Lower leg skin (tissue), 4 donors: ENCODE measurements around the gene HOMEZ. TPM values are rescaled to one million over a fixed set of nuclear protein-coding genes. Genes with fewer than 3 reads are reported as not detected.

ENCODE experiments used
- DNase-seq, 2 donors: peaks; one replicate each; pipeline ENCODE4 v3.0.0-alpha.2; 2019; ENCODE audit warnings: low spot score in 2 of 2
- H3K4me3 ChIP-seq: fragments of 200-600 bp; sonication (generic); 2 replicates; pipeline ENCODE4 v1.5.1; 2017; ENCODE audit warnings: mild to moderate bottlenecking, low read depth; ENCODE audit not compliant: poor library complexity, severe bottlenecking
- POLR2A ChIP-seq, 2 donors: fragments of 450-650 bp; IDR thresholded peaks; one replicate each; pipeline ENCODE4 v1.6.1; 2016 to 2017; ENCODE audit warnings: antibody characterized with exemption in 2 of 2, mild to moderate bottlenecking in 1 of 2, moderate library complexity in 1 of 2
- WGBS, 2 donors: methylation state at CpG; one replicate each; pipeline ENCODE4 v1.1.5; 2018; 5-methylcytosine and 5-hydroxymethylcytosine counted together
- intact Hi-C: fragments of 100-400 bp; cut with DNase I; formaldehyde crosslinking; loops from one replicate; pipeline ENCODE4 v1.15.0; 2023; ENCODE audit warnings: low total_unique reads
- total RNA-seq, 4 donors: library from RNA; depleted of rRNA; stranded (reverse); fragments of >200 nt; gene quantifications; one replicate each; pipeline ENCODE4 v1.1.0, GENCODE V29; 2016
- TF ChIP-seq, protein P1 (sequence below), 3 donors: fragments of 450-650 bp; IDR thresholded peaks; one replicate each; pipeline ENCODE4 v1.5.1; 2016; ENCODE audit warnings: antibody characterized with exemption in 3 of 3, mild to moderate bottlenecking in 3 of 3, moderate library complexity in 2 of 3

HOMEZ gene
- total RNA-seq, 4 donors from 2014 or later, result 5.3 to 9.7 (median 8.5) TPM

DNA sequence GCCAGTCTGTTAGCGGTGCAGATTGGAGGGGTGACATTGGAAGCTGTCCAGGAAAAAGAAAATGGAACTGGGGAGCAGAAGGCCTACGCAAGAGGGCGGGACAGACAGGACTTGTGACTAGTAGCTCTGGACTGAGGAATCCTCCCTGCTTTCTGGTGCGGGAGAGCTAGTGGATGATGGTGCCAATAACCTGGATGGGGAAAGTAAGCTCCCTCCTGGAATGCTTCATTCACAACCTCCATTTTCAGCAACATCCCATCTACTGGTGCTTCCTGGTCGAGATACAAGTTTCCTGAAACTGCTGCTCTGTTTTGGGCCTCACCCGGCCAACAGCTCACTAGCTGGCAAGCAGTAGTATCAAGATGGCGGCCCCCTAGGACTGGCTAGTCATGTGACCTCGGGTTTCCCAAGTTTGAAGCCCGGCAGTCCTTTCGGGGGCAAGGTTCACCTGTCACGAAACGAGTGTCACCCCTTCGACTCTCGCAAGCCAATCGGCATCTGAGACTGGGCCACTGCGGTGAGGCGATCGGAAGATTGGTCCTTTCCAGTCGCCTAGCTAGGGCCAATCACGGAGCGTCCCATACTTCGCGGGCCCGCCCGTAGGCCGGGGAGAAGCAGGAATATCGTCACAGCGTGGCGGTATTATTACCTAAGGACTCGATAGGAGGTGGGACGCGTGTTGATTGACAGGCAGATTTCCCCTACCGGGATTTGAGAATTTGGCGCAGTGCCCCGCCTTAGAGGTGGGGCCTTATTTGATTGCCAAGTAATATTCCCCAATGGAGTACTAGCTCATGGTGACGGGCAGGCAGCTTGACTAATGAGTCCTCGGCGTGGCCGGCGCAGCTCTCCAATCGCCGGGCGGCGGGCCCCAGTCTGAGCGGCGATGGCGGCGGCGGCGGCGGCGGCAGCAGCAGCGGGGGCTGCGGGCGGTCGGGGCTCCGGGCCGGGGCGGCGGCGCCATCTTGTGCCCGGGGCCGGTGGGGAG is 34.9 kb upstream of the HOMEZ start, which contains the start of gene PABPN1:
Gene PABPN1 (plus strand): TSS at position 874 of the 988 bp plus-strand sequence. CDS start 13 bp downstream, at position 887.
- intact Hi-C loops, result loop anchor here (10.0 kb wide), 1 partner anchor 154 kb away; no protein-coding TSS in a partner anchor
- TF ChIP-seq, protein P1, sequence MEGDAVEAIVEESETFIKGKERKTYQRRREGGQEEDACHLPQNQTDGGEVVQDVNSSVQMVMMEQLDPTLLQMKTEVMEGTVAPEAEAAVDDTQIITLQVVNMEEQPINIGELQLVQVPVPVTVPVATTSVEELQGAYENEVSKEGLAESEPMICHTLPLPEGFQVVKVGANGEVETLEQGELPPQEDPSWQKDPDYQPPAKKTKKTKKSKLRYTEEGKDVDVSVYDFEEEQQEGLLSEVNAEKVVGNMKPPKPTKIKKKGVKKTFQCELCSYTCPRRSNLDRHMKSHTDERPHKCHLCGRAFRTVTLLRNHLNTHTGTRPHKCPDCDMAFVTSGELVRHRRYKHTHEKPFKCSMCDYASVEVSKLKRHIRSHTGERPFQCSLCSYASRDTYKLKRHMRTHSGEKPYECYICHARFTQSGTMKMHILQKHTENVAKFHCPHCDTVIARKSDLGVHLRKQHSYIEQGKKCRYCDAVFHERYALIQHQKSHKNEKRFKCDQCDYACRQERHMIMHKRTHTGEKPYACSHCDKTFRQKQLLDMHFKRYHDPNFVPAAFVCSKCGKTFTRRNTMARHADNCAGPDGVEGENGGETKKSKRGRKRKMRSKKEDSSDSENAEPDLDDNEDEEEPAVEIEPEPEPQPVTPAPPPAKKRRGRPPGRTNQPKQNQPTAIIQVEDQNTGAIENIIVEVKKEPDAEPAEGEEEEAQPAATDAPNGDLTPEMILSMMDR (IDR thresholded peaks at IDR 0.05), result no peak
- no peak for TF ChIP-seq POLR2A (IDR thresholded peaks at IDR 0.05)
- H3K4me3 ChIP-seq, result peak within 1 kb of the TSS; percentile 67
- WGBS, 2 donors, result 4 to 5% methylated on average over 40 to 50 of the region's 63 CpGs
- DNase-seq, result peak; percentile 100

DNA sequence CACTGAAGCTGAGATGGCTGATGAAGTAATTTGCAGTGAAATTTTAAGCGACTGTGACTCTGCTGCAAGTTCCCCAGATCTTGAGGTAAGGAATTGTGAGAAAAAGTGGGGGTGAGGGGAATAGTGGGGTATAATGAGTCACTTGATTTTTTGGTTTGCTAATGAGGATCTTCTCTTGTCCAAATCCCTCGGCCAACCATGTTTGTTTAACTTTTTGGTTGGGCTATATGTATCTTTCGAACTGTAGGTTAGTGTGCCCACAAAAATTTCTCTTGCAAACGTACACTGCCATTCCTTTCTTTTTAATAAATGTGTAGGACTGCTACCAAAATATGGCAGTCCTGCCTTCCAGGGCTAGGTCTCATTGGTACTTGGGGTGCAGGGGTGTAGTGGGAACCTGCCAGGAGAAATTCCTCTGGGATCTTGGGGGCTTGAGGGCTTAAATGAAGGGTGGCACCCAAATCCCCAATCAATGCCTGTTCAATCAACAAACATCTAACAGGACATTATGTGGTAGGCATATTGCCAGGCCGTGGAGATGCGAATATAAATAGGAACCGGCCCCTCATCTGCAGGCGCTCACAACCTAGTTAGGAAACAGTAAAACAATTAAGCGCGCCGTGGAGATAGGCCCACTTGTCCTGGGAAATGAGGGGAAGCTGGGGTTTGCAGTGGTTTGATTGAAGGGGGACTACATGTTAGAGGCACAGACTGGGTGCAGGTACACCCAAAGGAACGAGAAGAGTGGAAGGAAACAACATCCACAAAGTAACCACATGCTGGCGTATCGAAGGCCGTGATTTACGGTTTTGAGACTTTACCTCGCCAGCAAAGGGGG is 34.0 kb upstream of the HOMEZ start:
- 83 to 86% methylated on average over 17 of the region's 17 CpGs for WGBS, 2 donors
- H3K4me3 ChIP-seq, result no peak overlapping the region
- DNase-seq, result peak; percentile 60 to 84
- intact Hi-C loops, result loop anchor here (10.0 kb wide), 1 partner anchor 155 kb away; no protein-coding TSS in a partner anchor
- TF ChIP-seq, protein P1 (IDR thresholded peaks at IDR 0.05), result no peak
- TF ChIP-seq POLR2A (IDR thresholded peaks at IDR 0.05), result no peak

DNA sequence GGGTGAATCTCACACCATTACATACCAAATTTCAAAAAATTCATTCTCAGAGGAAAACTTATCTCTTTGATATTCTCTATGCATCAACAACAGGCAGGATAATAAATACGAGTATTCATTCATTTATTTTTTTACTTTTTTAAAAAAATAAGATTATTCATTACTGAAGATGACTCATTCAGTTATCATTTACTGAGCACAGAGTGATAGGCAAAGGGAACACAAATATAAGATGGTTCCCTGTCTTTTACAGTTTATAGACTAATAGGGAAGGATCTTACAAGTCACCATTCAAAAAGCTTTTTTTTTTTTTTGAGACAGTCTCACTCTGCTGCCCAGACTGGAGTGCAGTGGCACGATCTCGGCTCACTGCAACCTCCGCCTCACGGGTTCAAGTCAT is 30.4 kb upstream of the HOMEZ start:
- no peak for DNase-seq
- no peak overlapping the region for H3K4me3 ChIP-seq
- 87 to 90% methylated on average over 5 of the region's 5 CpGs for WGBS, 2 donors
- intact Hi-C loops, result no loop called here
- TF ChIP-seq, protein P1 (IDR thresholded peaks at IDR 0.05), result no peak
- no peak for TF ChIP-seq POLR2A (IDR thresholded peaks at IDR 0.05)

GRCh38 chr14:23310546-23310945 is 24.6 kb upstream of the HOMEZ start:
- WGBS, 2 donors, result 92 to 95% methylated on average over 1 of the region's 1 CpG
- TF ChIP-seq, protein P1 (IDR thresholded peaks at IDR 0.05), result no peak
- no peak for TF ChIP-seq POLR2A (IDR thresholded peaks at IDR 0.05)
- no peak overlapping the region for H3K4me3 ChIP-seq
- intact Hi-C loops, result no loop called here
- DNase-seq, result peak in 1 of 2 donors; percentile 83

DNA sequence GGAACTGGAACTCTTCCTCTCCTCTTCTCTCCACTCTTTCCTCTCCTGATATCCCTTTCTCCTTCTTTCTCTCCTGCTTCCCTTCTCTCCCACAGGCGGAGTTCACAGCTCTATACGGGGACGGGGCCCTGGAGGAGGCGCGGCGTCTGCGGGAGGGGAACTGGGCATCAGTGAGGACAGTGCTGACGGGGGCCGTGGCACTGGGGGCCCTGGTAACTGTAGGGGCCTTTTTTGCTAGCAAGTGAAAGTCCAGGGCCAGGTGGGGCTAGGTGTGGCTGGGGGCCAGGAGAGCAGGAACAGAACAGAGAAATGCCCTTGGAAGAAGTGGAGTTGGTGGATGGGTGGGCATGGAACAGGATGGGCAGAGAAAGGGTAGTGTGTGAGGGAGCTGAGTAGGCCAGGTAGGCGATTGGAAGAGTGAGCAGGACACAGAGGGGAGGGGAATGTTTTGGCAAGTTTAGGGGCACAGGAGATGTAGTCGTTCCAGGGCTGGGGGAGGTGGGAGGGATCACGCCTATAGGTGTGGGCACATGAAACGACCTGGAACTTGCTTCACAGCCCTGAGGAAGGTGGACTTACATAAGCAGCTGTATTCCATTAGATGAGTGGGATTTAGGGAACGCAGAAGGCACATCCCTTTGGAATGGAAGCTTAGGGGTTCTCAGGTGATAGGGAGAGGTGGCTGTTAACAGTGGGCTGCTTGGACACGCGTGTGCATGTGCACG is 23.0 kb upstream of the HOMEZ start:
- intact Hi-C loops, result no loop called here
- 71 to 82% methylated on average over 17 of the region's 17 CpGs for WGBS, 2 donors
- H3K4me3 ChIP-seq, result no peak overlapping the region
- TF ChIP-seq, protein P1 (IDR thresholded peaks at IDR 0.05), result peak in 1 of 3 donors; percentile 12
- TF ChIP-seq POLR2A (IDR thresholded peaks at IDR 0.05), result no peak
- DNase-seq, result no peak
